HG03442 (cell line): ENCODE data around the gene KCNE4.

Experiments
- ATAC-seq: cut with Tn5 transposase; IDR thresholded peaks from one replicate; pipeline ENCODE4 v1.9.1; 2021; ENCODE audit warnings: mild to moderate bottlenecking, moderate library complexity; ENCODE audit not compliant: unreplicated experiment

The KCNE4 gene, protein sequence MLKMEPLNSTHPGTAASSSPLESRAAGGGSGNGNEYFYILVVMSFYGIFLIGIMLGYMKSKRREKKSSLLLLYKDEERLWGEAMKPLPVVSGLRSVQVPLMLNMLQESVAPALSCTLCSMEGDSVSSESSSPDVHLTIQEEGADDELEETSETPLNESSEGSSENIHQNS

DNA sequence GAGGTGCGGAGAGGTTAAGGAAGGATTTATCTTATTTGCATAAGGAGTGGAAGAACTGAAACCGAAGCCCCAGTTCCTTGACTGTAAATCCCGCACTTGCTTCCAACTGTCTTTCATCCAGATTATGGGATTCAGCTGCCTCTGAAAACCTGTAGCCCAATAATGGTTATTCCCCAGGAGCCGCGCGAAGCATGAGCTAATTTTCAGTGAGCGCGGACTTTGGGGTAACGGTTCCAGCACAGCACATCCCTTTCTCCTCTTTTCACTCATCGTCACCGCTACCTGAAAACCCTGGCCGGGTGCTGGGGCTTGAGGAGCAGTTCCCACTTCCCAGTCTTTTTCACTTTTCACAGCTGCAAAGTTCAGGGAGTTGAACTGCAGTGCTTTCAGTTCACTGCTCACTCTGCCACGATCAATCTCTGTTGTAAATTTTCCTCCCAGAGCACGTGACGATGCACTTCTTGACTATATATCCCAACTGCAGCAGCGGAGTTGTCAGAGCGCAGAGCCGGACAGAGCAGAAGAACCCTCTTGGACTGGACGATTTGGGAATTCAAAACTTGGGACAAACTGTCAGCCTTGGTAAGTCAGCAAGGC, at the start of gene KCNE4:
Gene KCNE4 (plus strand): TSS at position 498 of the 597 bp plus-strand sequence. CDS start 641 bp downstream, outside the sequence.
- no peak for ATAC-seq

DNA sequence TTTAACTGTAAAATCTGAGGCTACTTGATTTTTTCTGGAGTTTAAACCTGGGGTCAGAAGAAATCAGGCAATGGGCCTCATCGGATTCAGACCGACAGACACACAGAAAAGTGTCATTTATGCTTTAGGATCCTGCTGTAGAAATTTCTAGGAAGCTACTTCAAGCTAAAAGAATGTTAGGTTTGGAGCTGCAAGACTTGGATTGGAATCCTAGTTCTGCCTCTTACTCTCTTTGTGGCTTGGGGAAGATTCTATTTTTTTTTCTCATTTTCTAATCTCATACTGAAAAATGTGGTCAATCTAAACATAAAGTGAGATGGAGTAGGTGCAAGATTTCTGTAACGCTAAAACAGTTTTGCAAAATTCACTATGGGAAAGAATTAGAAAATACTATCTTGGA, 48.8 kb upstream of the KCNE4 start:
- no peak for ATAC-seq

DNA sequence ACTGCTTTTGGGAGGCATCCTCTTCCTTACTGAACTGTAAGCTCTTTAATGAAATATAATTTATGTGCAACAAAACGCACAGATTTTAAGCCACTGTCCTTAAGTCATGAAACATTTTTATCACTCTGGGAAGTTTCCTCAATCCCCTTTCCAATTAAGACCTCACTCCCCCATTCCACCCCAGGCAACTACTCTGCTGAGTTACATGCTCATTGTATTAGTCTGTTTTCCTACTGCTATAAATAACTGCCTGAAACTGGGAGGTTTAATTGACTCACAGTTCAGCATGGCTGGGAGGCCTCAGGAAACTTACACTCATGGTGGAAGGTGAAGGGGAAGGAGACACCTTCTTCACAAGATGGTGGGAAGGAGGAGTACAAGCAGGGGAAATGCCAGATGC, 46.5 kb upstream of the KCNE4 start:
- ATAC-seq, result no peak

DNA sequence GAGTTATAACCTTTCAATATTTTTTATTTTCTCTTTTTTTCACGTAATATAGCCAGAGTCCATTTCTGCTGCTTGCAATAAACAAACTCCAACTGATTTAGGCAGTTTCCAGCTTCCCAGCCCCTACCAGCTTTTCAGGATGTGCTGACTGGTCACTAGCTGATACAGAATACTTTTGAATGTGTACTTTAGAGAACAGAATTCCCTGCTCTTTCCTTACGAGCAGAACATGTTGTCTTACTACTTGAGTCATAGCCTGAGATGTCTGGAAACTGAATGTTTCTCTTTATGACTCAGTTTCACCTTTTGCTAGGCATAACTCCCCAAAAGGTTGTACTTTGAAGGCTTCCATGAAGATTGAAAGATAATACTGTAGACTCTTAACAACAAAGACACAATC, 44.5 kb upstream of the KCNE4 start:
- no peak for ATAC-seq

DNA sequence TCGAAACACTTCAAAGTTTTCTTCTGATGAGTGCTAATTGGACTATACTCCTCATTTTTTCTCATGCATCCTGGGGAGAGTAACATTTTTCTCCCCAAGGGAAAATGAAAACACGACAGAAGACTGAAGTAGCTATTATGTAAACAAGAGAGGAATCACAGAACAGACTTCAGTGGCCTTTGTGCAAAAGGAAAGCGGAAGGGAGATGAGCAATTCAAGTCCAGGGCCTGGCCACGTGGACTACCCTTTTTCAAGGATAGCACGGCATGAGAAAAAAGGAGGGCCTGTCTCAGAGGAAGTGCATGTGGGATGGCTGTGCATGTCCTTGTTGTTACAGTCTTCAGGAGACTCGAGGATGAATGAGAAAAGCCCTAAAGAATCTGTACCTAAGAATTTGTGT, 43.8 kb upstream of the KCNE4 start:
- no peak for ATAC-seq

DNA sequence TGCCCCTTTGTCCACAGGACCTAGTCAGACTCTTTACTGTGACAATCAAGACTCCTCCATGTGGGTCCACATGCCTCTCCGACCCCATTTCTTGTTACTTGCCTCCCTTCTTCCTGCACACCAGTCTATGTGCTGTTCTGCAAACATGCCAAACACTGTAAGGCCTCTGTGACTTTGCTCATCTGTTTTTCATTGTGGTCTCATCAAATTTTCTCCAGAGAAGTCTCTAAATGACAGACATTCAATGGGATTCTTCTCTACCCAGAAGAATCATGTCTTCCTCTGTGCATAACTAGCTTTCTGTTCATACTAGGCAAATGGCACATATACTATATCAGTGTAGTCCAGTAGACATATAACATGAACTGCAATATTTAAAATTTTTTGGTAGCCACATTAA, 43.0 kb upstream of the KCNE4 start:
- no peak for ATAC-seq

DNA sequence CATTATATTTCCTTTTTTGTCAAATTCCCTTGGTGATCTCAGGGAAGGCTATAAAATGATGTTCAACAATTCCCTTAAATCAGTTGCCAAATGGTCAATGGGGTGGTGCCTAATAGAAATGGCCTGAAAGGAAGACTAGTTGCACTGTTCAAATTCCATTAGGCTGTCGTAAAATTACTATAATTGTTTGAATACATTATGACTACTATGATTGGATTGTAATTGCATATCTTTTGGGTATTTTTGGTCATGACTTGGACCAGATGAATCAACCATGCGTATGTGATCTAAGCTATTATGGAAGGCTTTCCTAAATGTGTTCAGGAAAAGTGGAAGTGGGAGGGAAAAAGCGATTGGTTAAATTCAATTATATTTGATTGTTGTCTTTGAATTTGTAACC, 41.3 kb upstream of the KCNE4 start:
- ATAC-seq, result no peak

DNA sequence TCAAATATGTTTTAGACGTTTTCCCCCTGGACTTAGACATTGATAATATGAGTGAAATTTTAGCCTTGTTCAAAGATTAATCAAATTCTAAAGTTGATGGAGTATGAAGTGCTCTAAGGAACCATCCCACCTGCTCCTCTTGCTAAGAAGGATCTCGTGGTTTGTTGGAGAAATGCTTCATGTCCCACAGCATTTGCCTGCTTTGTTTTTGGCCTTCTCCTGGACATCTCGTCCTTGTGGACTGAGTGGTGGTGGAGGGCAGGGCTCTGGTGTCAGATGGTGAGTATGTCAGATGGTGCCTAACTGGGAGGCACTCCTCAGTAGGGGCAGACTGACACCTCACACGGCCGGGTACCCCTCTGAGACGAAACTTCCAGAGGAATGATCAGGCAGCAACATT, 39.7 kb upstream of the KCNE4 start:
- ATAC-seq, result no peak

DNA sequence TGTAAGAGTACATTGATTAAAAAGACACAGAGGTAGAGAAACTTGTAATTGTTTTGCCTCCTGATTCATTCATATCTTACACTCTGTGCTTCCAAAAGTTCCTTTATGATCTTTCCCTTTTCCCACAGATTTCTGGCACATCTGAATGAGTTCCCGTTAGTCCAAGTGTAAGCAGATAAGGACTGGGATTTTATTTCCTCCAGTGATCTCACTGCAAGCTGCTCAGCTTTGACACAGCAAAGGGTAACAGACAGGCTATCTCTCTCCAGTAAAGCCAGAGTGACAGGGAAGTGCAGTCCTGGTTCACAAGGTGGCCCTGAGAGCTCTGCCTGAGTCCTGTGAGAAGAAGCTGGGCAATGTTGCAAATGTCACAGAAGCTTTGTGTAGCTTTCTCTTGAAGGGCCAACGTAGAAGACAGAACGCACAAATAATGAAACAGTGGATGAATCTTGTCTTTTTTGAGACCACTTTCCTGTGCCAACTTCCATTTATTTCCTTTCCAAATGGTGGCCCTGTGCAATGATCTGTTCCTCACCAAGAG, 32.5 kb upstream of the KCNE4 start:
- ATAC-seq, result no peak

DNA sequence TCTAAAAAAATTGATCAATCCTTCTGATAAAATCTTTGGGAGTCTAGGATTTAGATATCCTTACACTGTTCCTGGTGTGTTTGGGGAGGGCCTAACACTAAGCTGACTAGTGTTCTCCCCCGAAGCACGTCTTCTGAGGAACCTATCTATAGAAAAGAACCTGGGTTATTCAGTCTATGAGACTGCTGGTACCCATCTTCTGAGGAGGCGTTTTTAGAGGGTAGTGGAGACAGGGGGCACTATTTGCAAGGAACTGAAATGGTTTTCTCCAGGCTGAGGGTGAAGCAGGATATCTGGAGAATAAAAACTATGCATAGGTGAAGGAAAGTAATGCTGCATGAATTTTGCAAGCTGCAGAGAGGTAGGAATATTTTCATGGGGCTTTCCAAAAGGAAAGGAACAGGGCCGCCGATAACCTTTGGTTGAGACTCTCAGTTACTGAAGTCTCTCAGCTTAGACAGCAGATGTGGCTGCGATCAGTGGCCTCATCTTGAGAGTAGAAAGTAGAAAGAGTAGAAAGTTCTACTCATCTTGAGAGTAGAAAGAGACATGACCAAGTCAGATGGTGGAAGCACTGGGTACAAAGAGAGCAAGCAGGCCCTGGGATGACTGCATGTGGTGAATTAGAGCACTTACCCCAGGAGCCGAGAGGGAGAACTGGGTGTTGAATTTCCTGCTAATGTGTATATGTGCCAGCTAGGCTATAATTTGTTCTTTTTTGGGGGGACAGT, 31.8 kb upstream of the KCNE4 start:
- peak; percentile 81 for ATAC-seq

DNA sequence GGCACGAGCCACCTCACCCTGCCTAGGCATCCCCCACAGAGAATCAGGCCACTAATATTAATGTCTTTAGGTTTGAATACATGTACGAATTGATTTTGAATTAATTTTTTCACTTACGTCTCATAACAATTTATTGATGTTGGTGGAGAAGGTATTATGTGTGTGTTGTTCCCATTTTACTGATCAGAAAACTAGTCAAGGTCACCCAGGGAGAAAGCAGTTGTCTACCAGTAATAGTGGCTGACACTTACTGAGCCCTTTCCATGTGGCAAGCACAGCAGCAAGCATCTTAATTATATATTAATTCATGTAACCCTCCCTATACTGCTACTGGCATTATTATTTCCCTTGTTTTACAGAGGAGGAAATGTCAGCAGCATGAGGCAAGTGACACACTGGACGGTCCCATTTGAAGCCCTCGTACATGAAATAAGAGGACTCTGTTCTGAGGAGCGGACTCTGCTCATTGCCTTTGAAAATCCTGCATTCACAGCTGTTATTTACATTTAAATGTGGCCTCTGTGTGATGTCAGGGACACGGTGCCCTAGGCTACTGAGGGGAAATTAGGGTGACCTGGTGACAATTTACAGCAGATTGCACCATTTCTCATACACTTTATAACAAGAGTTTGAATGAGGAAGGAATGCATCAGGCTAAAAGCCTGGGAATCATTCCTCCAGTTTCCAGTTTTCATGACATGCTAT, 30.9 kb upstream of the KCNE4 start:
- no peak for ATAC-seq

DNA sequence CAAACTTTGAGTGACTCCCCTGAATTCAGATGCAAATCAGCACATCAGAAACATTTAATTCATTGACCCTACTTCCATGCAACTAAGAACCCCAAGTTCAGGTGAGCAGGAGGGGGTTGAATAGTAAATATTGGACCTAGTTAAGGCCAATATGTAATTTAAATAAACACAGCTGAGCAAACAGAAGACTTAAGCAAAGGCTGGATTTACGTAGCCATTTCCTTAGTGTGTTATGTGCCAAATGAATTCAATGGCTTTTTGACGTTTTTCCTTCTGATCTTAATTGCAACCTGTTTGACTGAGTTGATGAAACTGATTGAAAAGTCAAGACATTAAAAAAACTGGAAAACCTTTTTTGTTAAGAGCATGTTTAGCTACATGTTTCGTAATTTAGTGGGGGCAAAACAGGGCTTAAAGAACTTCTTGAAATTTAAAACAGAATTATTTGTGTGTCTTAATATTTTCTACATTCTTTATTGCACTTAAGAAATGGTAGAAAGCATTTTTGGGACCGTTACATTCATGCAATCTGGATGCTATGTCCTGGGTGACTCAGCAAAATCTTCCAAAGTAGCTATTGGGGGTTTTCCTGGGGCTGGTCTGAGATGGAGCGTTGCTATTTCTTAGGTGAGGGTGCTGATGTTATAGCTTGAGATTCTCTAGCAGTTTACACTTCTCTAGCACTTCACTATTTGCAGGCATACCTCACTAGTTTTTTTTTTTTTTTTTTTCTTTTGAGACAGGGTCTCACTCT, 25.5 kb upstream of the KCNE4 start:
- no peak for ATAC-seq

DNA sequence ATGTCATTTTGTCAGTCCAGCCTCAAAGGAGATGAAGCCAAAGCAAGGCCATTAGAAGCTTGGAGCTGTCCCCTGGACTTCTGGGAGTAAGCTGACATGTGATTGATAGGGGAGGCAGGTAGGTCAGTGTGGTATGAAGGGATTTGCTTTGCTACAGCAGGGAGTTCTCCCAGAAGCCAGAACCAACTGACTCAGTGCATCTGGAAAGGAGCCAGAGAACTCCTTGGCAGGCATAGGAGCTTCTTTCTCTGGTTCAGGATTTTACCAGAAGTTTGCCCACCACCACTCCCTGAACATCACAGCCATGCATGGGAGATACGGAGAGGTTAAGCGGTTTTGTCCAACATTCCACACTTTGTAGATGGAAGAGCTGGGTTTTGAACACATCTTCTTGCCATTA, 24.5 kb upstream of the KCNE4 start:
- ATAC-seq, result no peak

DNA sequence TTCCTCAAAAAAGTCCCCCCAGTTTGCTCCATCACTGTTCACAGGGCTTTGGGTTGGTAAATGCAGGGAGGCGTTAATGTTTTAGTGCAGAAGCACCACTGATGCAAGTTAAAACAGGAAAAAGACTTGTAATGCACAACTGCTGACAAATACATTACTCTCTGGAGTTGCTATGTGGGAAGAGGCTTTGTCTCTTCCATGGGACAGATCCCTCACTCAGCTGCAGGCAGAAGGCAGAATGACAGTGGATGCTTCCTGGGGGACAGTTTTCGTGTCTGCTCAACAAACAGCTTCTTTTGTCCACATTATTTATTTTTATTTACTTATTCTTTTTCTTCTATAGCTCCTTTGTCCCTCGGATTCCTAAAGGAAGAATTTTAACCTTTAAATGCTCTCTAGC, 22.7 kb upstream of the KCNE4 start:
- ATAC-seq, result no peak

DNA sequence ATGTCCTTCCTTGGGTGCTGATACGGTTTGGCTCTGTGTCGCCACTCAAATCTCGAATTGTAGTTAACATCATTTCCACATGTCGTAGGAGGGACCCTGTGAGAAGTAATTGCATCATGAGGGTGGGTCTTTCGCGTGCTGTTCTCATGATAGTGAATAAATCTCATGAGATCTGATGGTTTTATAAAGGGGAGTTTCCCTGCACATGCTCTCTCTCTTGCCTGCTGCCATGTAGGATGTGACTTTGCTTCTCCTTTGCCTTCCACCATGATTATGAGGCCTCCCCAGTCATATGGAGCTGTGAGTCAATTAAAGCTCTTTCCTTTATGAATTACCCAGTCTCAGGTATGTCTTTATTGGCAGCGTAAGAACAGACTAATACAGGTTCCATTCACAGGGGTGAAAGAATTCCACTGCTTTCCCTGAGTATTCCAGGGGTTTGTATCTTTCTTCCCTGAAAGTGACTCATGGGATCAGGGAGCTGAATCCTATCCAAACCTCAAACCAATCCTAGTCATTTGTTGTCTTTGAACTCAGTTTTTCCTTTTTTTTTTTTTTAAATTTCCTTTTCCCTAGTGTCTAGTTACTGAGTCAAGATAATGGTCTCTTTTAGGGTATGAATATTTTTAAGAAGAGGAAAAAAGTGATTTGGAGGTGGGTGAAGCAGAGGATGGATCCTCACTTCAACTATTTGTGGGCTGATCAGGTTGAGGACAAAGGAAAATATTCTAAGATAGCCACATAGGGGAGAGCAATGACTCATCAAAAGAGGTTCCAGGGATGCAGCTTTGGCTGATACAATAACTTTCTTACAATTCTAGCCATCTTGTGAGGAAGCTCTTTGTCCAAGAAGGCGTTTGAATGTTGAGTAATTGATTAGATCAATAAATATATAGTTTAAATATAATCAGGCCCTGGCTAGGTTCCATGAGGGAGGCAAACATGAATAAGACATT, 19.5 kb upstream of the KCNE4 start:
- ATAC-seq, result no peak

DNA sequence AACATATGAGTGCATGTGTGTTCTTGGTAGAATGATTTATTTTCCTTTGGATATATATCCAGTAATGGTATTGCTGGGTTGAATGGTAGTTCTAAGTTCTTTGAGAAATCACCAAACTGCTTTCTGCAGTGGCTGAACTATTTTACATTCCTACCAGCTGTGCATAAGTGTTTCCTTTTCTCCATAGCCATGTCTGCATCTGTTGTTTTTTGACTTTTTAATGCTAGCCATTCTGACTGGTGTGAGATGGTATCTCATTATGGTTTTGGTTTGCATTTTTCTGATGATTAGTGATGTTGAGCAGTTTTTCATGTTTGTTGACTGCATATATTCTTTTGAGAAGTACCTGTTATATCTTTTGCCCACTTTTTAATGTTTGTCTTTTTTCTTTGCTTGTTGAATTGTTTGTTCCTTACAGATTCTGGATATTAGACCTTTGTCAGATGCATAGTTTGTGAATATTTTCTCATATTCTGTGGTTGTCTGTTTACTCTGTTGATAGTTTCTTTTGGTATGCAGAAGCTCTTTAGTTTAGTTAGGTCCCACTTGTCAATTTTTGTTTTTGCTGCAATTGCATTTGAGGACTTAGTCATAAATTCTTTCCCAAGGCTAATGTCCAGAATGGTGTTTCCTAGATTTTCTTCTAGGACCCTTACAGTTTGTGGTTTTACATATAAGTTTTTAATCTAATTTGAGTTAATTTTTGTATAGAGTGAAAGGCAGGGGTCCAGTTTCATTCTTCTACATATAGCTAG, 17.6 kb upstream of the KCNE4 start:
- ATAC-seq, result no peak

DNA sequence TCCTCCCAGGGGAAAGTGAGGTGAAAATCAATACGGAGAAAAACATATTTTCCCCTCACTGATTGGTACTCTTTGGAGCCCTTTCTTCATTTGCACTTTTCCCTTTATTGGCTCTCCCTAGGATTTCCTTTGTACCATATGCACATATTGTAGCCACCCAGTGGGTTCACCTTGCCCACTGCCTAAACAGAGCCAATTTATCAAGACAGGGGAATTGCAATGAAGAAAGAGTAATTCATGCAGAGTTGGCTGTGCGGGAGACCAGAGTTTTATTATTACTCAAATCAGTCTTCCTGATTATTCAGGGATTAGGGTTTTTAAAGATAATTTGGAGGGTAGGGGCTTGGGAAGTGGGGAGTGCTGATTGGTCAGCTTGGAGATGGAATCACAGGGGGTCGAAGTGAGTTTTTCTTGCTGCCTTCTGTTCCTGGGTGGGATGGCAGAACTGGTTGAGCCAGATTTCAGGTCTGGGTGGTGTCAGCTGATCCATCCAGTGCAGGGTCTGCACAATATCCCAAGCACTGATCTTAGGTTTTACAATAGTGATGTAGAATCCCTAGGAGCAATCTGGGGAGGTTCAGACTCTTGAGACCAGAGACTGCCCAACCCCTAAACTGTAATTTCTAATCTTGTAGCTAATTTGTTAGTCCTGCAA, 15.1 kb upstream of the KCNE4 start:
- ATAC-seq, result no peak

DNA sequence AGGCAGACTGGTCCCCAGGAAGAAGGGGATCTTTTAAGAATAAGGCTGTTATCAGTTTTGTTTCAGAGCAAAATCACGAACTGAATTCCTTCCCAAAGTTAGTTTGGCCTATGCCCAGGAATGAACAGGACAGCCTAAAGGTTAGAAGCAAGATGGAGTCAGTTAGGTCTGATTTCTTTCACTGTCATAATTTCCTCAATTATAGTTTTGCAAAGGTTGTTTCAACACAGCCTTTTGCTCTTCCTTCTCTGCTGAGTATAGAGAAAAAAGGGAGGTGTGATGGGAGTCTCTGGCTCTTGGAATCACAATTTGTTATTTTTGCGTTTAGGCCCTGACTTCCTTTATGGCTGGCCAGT, 14.6 kb upstream of the KCNE4 start:
- ATAC-seq, result no peak

DNA sequence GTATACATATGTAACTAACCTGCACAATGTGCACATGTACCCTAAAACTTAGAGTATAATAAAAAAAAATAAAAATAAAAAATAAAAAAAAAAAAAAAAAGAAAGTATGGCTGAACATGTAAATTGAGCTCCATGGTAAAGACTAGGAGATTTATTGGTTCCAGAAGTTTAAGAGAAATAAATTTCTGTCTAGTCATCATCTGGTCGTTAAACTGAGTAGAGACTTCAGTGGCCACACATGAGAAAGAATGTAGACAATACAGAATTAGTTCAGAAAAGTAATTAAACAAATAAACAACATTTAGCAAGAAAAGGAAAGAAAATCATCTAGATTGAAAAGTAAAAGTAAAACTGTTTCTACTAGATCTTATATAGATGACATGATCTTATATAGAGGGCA, 12.4 kb upstream of the KCNE4 start:
- ATAC-seq, result no peak
